GM19023 (cell line): ENCODE measurements around the gene CEP128.
"Not testable (repeated sequence)": the region's sequence is repeated elsewhere in the genome, so short reads cannot be mapped to it uniquely, and the experiment has no call there.

ENCODE experiments used
- ATAC-seq: cut with Tn5 transposase; IDR thresholded peaks from one replicate; pipeline ENCODE4 v1.9.1; 2021; ENCODE audit warnings: mild to moderate bottlenecking, moderate library complexity; ENCODE audit not compliant: unreplicated experiment

CEP128 gene

GRCh38 chr14:80954687-80955299 is 13.3 kb upstream of the CEP128 start:
- ATAC-seq: no peak

DNA sequence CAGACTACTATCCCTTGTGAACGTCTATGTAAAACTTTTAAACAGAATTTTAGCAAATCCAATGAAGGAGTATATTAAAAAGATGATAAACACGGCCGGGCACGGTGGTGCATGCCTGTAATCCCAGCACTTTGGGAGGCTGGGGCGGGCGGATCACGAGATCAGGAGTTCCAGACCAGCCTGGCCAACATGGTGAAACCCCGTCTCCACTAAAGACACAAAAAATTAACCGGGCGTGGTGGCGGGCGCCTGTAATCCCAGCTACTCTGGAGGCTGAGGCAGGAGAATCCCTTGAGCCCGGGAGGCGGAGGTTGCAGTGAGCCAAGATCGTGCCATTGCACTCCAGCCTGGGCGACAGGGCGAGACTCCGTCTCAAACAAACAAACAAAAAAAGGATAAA is 11.7 kb upstream of the CEP128 start:
- not testable (repeated sequence) for ATAC-seq

DNA sequence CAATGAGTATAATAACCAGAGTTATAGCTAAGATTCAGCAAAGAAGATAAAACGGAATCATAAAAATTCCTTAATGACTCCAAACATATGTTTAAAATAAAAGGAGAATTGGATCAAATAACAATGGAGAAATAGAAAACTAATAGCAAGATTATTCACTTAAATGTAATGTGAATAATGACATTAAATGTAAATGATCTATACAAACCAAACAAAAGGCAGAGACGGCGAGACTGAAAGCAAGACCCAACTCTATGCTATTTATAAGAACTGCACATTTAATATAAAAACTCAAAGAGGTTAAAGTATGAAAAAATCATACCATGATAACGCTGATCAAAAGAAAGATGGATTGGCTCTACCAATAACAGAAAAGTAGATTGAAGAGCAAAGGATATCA is 10.0 kb upstream of the CEP128 start:
- no peak for ATAC-seq

DNA sequence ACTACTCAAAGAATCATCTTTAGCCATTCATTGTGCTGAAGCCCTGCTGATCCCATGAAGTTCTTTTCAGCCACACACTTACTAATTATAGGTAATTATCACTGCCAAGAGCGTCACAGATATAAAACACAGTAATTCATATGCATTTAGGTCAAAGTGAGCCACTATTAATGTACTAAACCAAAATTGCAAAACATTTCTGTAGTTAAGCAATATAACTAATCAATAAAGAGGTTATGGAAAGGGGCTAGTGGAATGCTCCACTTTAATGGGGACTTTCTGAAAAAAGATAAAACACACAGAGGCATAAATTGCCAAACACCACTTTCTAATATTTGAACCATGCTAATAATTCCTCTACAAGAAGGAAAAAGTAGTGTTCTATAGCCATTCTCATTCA is 6.8 kb upstream of the CEP128 start:
- ATAC-seq: no peak

- ATAC-seq: no peak
Observed at GRCh38 chr14:80946797-80947196, 5.3 kb upstream of the CEP128 start.

DNA sequence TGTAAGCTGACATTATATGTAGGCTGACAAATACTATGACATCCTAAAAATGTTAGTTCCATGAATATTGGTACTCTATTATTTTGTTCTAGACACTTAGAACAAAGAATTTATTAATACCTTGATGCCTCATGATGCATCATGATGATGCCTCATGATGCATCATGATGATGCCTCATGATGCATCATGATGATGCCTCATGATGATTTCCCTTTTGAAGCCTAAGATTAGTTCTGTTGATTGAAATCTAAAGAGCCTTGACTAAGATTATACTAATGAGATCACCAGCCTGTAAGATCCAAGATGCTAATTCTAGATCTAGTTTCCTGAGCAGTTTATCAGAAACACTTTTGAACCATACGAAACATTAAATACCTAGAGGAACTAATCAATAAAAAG is 4.6 kb upstream of the CEP128 start:
- ATAC-seq: no peak

GRCh38 chr14:80944861-80945617 is 3.5 kb upstream of the CEP128 start:
- no peak for ATAC-seq

GRCh38 chr14:80942191-80942600 is 658 bp upstream of the CEP128 start:
- ATAC-seq: peak; percentile 12

DNA sequence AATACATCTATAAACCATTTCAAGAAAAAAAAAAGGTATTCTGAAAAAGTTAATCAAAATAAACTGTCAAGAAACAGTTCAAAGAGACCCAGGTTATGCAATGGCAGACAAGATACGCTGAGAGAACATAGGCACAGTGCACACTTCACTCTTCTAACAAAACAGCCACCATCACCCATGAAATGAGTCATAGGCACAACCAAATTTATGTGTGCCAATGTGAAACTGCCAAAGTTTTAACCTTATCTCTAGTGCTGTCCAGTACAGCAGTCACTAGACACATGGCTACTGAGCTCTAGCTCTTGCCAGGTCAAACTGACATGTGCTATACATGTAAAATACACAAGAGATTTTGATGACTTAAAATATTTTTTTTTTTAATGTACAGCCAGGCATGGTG is 1.4 kb downstream of the CEP128 start:
- ATAC-seq: no peak

DNA sequence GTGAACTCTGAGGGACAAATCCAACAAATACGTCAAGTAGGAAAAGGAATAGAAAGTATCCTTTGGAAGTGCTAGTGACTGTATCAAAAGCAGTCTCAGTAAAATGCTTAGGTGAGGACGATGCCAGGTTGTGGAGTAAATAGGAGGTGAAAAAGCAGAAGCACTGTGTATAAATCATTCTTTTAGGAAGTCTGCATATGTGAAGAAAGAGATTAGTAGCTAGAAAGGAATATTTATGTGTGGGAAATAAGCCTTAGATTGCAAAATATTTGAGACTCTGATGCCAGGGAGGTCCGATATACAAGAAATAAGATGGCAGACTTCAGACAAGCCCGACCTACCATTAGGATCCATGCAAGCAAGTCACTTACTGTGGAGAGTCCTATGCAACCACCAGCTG is 7.9 kb downstream of the CEP128 start:
- ATAC-seq: no peak

DNA sequence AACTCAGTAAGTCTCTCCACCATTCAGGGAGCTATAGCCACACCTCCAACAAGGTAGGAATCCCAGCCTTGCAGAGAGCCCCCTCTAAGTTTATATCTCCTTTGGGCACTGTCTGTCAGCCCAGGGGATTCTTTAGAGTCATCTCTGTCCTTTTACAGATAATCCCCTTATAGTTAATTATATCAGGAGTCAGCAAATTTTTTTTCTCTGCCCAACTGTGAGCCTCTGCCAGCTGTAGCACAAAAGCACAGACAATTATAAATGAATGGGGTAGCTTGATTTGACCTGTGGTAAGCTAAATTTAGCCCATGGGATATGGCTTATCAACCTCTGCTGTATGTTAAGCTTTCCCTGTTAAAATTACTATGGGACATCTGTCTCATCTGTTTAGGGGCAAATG is 8.3 kb downstream of the CEP128 start:
- no peak for ATAC-seq

DNA sequence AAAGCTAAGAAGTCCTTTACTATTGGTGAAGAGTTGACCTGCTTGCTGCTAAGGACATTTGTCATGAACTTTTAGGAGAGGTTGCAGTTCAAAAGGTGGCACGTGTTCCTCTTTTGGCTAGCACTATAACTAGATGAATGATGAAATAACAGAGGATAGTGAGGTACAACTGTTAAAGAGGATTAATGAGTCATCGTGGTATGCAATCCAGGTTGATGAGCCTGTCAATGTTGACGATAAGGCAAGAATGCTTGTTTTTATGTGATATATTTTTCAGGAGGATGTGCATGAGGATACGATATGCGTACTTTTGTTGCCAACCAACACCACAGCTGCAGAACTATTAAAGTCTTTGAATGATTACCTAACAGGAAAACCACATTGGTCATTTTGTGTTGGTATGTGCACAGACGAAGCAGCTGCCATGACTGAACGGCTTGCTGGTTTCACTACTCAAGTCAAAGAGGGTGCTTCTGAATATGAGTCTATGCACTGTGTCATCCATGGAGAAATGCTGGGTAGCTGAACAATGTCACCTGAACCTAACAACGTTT is 10.6 kb downstream of the CEP128 start:
- peak; percentile 97 for ATAC-seq

GRCh38 chr14:80930095-80930494 is 11.4 kb downstream of the CEP128 start:
- ATAC-seq: no peak

GRCh38 chr14:80927083-80927989 is 14.2 kb downstream of the CEP128 start:
- ATAC-seq: no peak

DNA sequence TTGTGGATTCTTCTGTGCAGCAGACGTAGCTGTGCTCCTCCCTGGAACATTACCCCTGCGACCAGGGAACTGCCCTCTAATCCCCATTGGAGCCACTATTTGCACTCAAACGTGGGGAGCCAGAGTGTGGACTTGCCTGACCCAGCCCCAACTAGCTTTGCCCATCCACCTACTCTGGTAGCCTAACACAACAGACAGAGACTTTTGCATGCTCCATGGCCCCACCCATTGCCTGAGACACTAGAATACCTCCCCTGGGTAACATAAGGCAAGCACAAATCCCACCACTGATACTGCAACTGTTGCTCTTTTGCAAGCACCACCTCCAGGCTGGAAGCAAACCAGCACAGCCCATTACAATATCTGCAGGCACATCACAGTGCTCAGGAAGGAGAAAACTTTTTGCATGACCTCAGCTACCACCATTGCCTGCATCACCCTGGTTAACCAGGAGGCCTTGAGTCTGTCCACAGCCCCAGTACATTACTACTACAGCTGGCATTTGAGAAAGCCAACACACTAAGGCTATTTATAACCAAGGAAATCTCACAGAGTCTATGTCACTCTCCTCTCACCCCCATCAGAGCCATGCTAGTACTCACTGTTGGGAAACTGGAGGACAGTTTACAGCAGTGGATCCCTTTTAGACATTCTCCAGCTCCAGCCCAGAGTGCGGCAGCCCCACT is 15.0 kb downstream of the CEP128 start:
- no peak for ATAC-seq

DNA sequence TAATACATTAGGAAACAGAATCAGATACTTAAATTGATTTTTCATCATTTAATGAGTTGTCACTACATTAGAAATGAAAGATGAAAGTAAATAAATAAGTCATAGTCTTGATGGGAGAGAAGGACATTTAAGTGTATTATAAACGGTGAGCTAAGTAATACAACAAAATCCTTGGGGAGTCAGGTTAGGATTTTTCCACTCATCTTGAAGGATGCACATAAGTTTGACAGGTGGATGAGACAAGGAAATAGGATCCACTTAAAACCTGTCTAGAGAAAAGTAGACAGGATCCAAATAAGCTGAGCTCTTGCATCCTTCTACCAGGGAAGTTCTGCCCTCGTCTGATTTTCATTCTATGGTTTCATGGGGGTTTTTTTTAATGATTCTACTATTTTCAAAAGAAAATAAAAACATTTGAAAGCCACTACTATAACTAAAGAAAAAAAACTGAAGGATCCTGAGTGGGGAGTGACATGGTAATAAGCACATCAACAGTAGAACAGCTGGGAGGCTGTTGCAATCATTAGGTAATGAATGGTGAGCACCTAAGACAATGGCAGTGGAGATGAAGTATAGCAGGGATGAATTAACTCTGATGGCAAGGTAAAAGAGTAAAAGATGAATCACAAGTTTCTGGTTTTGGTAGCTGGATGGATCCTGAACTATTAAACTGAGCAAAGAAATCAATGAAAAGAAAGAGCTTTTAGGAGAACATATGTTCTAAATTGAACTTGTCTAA is 17.0 kb downstream of the CEP128 start:
- no peak for ATAC-seq

- ATAC-seq: no peak
Observed at GRCh38 chr14:80923368-80923767, 18.2 kb downstream of the CEP128 start.

- ATAC-seq: no peak
Observed at GRCh38 chr14:80919622-80920021, 21.9 kb downstream of the CEP128 start.

- not testable (repeated sequence) for ATAC-seq
Observed at GRCh38 chr14:80912013-80912412, 29.5 kb downstream of the CEP128 start.

GRCh38 chr14:80906946-80907345 is 34.6 kb downstream of the CEP128 start:
- no peak for ATAC-seq
